ENCODE measurements around the gene HIC2.
"Not testable (repeated sequence)": the region's sequence is repeated elsewhere in the genome, so short reads cannot be mapped to it uniquely, and the experiment has no call there.

Gene HIC2

DNA sequence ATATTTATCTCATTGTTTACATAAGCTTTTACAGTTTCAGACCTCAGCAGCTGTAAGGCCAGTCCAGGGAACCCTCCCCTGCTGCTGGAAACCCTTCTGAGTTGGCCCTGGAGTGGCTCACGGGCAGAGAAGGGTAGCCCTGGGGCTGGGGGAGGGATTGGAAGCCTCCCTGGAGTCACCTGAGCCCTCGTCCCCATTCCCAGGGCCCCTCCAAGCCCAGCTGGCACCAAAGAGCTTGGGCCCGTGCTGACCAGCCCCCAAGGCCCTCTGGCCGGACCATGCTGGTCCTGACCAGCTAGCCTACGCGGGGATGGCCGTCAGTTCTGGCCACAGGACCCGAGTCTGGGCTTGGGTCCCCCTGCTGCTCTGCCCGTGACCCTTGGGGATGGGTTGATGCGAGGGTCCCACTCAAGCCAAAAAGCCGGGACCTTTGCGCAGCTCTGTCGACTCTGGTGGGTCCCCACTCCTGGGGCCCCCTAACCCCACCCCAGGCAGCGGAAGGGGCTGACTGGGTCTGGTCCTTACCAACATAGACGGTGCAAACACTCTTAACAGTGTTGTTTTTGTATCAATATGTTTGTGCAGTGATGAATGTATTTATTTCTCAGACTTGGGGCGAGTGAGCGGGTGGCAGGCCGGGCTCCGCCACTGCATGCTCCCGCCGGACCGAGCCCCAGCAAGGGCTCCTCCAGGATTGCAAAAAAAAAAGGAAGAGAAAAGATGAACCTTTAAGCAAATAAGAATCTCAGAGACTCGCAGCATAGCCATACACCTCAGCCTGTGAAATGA, 32.6 kb downstream of the HIC2 start:
- in situ Hi-C loops (cut with MboI; ENCODE audit: low sequenced_read_pairs), result no loop called here

- in situ Hi-C loops (cut with MboI; ENCODE audit: low sequenced_read_pairs), result no loop called here
Observed at GRCh38 chr22:21450320-21450831, 33.2 kb downstream of the HIC2 start.

- in situ Hi-C loops (cut with MboI; ENCODE audit: low sequenced_read_pairs), result no loop called here
Observed at GRCh38 chr22:21450858-21451353, 33.7 kb downstream of the HIC2 start.

DNA sequence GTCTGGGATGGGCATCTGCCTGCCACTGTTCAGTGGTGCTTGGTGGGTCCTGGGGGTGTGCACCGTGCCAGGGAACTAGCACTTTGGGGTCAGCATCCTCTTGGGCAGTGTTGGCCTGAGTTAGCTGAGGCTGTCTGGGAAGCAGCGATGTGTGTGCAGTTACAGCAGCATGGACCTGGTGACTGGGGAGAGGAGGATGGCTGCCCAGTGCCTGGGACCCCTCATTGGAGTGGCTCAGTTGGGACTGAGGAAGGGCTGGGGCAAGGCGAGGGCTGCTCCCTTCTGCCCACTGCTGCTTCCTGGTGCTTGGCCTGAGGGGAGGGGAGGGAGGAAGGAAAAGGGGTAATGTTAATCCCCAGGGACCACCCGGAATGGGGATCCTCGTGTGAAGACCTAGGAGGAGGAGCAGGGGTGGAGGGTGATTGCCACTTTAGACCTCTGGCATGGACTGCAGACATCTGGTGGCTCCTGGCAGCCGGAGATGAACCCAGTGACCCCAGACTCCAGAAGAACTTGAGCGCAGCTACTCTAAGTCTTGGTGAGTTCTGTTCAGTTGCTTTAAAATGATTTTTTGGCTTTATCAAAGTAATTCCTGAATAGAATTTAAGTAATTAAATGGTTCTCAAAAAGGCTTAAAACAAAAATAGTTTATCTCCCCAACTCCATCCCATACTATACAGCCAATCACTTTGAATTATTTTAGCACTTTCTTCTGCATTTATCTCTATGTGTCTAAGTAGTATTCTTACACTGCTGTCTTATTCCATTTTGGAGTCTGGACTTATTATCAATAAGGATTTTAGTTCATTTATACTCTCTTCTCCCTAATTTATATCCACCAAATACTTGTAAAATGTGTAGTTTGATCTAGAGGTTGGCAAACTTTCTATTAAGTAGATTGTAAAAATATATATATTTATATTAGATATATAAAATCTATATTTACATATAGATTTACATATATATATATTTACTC, 34.7 kb downstream of the HIC2 start:
- in situ Hi-C loops (cut with MboI; ENCODE audit: low sequenced_read_pairs), result no loop called here

DNA sequence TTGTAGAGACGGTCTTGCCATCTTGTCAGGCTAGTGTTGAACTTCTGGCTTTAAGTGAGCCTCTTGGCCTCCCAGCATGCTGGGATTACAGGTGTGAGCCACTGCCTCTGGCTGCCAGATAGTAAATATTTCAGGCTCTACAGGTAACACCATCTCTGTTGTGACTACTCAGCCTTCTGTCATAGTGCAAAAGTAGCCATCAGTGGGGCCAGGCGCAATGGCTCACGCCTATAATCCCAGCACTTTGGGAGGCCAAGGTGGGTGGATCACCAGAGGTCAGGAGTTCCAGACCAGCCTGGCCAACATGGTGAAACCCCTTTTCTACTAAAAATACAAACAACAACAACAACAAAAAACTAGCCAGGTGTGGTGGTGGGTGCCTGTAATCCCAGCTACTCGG, 35.5 kb downstream of the HIC2 start:
- in situ Hi-C loops (cut with MboI; ENCODE audit: low sequenced_read_pairs), result not testable (repeated sequence)

GRCh38 chr22:21454998-21455333, 37.8 kb downstream of the HIC2 start:
- in situ Hi-C loops (cut with MboI; ENCODE audit: low sequenced_read_pairs), result not testable (repeated sequence)

DNA sequence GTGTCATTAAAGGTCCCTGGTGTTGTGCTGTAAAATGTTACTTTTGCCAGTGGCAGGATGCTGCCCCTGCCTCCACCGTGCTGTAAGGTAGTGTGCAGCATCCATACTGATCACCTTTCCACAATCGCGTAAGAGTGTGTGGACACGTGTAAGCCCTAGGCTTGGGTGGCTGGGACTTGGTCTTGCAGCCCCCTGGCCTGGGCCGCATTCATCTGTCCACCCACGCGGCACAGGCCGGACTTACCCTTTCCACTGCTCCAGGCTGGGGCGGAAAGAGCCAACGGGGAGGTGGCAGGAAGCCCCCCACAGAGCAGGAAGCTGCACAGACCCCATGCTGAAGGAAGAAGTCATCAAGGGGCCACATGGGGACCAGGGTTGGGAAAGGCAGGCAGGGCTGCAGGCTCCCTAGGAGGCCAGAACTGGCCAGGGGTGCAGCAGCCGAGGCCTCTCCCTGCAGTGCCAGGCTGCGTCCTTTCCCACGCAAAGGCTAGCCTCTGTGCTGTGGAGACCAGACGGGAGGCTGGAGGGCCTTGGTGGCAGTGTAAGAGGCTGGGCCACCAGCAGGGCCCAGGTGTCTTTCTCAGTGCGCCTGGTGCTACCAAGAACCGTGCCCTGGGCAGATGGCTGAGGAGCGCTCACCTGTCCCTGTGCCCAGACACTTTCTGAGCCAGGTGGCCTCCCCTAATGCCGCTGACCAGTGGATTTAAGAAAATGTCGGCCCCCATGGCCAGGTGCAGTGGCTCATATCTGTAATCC, 38.3 kb downstream of the HIC2 start:
- in situ Hi-C loops (cut with MboI; ENCODE audit: low sequenced_read_pairs), result no loop called here

- in situ Hi-C loops (cut with MboI; ENCODE audit: low sequenced_read_pairs), result no loop called here
Observed at GRCh38 chr22:21457023-21457787, 40.0 kb downstream of the HIC2 start.

- in situ Hi-C loops (cut with MboI; ENCODE audit: low sequenced_read_pairs), result not testable (repeated sequence)
Observed at GRCh38 chr22:21462672-21463071, 45.5 kb downstream of the HIC2 start.

GRCh38 chr22:21467337-21468193, 50.4 kb downstream of the HIC2 start, which contains the start of gene TMEM191C:
Gene TMEM191C, plus strand, starts transcription at chr22:21467387. Its CDS starts 73 bp downstream, at chr22:21467460.
- in situ Hi-C loops (cut with MboI; ENCODE audit: low sequenced_read_pairs), result not testable (repeated sequence)

- in situ Hi-C loops (cut with MboI; ENCODE audit: low sequenced_read_pairs), result not testable (repeated sequence)
Observed at GRCh38 chr22:21468194-21469096, 51.3 kb downstream of the HIC2 start.

- in situ Hi-C loops (cut with MboI; ENCODE audit: low sequenced_read_pairs), result not testable (repeated sequence)
Observed at GRCh38 chr22:21469097-21469994, 52.2 kb downstream of the HIC2 start.

DNA sequence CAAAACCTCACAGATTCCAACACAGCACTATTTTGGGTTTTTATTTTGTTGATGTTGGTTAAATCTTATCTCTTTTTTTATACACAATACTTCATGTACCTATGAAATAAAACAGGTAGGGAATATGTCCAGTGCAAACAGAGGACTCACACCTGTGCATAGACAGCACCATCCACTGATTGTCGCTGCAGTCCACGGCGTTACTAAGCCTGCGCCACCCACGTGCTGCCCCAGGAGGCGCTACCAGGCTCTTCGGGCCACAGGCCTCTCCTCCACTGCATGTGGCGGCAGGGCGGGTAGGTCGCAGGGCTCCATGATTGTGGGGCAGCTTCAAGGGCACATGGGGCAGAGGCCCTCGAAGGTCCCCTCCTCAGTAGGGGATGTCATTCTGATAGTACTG, 55.8 kb downstream of the HIC2 start:
- in situ Hi-C loops (cut with MboI; ENCODE audit: low sequenced_read_pairs), result not testable (repeated sequence)

DNA sequence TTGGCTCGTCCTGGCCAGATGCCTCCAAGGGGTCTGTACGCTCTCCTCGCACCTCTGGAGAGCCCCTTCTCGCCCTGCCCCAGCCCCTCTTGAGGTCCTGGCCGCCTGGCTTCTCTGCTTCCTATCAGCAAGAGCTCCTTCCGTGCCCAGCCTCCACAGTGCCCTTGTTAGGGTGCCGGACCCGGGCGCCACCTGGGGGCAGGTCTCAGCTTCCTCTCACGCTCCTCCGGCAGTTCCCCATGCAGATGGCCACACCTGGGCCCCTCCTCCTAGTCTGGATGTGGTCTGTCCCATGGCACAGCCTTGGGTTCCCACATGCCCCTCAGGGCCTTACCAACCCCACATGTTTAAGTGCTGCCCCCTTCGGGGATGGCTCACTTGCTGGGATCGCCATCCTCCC, 56.5 kb downstream of the HIC2 start:
- in situ Hi-C loops (cut with MboI; ENCODE audit: low sequenced_read_pairs), result not testable (repeated sequence)

DNA sequence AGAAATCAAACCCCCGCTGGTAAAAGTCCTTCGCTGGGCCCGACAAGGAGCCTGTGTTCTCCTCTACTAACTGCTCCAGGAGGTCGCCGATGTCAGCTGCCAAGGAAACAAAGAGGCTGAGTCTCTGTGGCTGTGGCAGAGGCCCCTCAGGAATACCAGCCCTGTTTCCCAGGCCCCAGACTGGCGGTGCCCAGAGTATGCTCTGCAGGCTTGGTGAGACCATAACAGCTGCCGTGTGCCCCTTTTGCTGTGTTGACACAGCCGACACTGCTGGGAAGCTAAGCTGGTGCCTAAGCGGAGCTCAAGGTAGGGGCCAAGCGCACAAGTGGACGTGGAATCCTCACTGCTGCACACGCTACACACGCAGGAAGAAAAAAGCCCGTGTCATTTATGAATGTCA, 66.9 kb downstream of the HIC2 start:
- in situ Hi-C loops (cut with MboI; ENCODE audit: low sequenced_read_pairs), result not testable (repeated sequence)

DNA sequence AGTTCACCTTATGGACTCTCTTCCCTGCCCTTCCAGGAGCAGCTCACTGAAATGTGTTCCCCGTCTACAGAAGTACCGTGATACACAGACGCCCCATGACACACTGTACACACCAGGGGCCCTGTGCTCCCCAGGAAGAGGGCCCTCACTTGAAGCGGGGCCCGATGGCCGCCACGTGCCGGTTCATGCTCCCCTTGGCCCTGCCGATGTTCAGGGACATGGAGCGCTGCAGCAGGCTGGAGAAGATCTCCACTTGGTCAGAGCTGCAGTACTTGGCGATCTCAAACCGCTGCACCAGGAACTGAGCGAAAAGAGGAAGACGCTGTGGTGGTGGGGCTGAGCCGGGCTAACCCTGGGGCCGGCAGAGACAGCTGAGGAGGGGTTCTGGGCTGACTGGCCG, 70.6 kb downstream of the HIC2 start:
- in situ Hi-C loops (cut with MboI; ENCODE audit: low sequenced_read_pairs), result not testable (repeated sequence)

DNA sequence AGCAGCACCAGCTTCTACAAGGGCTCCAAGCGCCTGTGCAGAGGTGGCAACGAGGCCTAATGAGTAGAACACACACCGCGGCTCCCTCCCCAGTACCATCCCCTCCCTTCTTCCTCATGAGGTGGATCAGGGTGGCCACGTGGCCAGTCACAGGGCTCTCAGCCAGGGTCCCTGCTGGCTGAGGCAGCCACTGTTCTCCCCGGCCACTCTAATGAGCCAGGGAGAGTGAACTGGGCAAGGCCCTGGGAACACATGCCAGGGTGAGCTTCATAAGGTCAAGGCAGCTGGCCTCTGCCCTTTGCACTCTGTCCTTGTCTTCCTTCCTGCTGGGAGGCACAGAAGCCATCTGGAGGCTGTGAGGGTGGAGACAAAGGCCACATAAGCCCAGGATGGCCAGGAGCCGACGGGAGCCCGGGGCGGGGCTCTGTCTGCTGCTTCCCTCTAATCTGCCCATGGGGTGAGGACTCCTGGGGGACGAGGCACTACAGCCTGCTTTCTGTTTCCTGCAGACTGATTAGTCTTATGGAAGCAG, 72.0 kb downstream of the HIC2 start:
- in situ Hi-C loops (cut with MboI; ENCODE audit: low sequenced_read_pairs), result not testable (repeated sequence)

Measured in HL-60/S4 treated with phorbol 12-myristate 13-acetate at 8.2 ng/mL for 4 days and 3 days (cell line).